Activated CD8-positive, alpha-beta memory T cell treated with anti-CD3 and anti-CD28 coated beads, Interleukin-2, amount 50 U/mL, for 24 hours (primary cell): Measurements from ENCODE around the gene IARS1.

Experiments
- DNase-seq: peaks from one replicate; pipeline ENCODE4 v3.0.0-alpha.2; 2020; ENCODE audit errors: extremely low read depth

The IARS1 gene

DNA sequence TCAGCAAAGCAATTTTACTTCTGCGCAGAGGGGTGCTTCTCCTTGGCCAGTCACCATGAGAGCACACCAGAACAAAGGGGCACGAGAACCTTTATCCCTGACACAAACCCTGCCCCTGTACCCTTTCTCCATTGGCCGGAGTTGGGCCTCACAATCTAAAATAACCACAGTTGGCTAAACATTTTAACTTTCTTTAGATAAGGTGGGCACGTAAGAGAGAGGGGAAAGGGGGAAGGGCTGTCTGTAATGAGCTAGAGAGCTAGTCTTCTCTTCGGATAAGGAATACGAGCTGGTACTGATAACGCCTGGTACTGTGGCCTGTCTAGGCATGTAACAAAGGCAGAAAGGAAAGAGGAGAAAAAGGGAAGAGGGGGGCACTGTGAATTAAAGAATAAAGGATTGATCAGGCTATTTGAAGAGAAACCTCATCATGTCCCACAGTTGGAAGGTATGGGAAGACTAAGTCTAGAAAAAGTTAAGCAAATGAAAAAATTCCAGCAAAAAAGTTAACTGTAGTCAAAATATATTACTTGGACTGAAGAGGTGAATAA lies 1.8 kb upstream of the IARS1 start:
- DNase-seq: no peak

DNA sequence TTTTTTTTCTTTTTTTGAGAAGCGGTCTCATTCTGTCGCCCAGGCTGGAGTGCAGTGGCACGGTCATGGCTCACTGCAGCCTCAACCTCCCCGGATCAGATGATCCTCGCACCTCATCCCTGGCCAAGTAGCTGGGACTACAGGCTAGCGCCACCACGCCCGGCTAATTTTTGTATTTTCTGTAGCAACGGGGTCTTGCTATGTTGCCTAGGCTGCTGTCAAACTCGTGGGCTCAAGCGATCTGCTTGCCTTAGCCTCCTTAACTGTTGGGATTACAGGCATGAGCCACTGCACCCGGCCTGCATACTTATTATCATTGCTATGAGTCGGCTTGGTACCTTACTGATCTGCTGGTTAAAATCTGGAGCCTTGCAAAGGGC lies 790 bp upstream of the IARS1 start:
- no peak for DNase-seq

DNA sequence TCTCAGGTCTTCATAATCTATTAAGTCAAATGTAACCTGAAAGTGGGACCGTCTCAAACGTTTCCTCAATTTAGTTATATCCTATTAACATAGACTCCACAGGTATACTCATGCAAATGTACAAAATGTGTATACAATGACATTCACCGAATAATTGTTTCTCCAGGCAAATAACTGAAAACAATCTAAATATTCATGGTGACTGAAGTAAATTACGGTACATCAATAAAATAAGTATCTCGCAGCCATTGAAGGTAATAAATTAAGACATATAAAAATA lies 482 bp downstream of the IARS1 start:
- no peak for DNase-seq

DNA sequence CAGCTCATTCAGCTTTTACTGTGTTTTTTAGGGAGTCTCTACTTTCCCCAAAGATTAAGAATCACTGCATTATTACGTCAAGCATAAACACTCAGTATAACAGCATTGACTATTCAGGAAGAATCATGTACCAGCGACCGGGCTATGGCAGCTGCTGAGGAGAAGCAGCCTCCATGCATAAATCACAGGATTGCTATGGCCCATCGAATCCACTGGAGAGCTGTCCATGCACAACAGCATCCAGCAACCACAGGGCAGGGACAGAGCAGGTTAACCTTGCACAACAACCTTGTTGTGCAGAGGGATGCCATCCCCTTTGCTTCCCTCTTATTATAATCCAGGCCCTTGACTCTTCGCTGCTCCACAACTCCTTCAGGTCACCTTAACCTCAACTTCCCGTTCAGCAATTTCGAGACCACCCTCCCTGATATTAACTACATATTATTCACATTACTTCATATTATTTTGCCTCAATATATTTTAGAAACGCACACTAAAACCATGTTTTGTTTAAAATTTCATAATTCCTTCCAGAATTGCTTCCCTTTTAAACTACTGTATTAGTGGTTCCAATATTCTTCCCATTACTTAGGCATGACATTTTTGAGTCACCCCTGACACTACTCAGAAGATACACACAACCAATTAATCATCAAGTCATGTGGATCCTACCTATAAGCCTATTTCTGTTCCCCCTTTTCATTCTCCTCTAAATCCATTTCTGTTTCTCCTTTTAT lies 991 bp downstream of the IARS1 start:
- DNase-seq: no peak

DNA sequence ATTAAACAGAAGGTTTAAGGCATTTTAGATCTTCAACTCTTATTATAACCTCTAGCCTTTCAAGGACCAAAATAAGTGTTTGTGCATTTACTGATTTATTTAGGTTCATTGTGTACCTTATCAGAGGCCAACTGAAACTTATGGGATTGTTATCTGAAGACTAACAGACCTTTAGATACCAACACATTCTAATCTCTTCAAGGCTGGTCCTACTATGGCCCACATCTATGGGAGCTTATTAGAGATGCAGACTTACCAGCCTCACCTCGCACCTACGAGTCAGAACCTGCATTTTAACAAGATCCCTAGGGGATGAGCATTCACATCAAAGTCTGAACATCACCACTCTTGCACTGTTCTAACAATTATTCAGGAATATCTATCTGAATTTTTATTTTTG lies 1.9 kb downstream of the IARS1 start:
- no peak for DNase-seq

DNA sequence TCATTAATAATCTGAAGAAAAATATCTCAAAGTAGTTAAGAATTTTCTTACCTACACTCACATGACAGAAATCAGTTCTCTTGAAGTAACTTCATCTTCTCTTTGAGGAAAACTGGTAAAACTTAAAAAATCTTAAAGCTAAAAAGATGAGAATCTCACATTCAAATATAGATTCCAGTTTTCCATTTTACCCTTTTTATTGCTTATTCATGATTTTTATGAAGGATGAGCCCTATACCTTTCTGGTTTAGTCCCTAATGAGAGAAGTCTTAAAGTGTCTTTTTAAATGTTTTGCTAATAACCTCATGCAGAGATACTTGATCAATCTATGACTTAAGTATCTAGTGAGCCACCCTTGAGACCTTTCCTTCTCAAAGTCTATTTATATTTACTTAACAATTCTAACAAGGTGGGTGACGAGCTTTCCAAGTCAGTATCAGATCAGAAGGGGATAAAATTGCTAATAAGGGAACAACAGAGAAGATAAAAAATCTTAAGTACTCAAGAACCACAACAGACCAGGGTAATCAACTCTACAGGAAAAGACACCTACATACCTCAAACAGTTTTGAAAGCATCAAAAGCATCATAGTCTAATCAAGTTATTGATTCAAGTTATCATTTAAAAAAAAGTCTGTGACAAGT lies 2.6 kb downstream of the IARS1 start:
- DNase-seq: no peak

DNA sequence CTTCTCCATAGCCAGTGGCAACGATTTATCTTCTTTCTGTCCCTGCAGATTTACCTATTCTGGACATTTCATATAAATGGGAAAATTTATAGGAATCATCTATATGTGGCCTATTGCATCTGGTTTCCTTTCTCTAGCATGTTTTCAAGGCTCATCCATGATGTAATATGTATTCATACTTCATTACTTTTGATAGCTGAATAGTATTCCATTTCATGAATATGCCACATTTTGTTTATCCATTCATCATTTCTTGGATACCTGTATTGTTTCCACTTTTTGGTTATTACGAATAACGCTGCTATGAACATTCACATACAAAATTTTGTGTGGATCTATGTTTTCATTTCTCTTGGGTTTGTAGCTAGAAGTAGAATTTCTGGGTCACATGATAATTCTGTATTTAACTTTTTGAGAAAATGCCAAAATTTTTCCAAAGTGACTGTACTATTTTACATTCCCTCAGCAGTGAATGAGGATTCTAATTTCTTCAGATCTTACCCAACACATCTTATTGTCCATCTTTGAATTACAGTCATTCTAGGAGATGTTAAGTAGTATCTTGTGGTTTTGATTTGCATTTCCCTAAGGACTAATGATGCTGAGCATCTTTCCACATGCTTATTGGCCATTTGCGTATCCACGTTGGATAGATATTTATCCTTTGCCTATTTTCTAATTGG lies 3.6 kb downstream of the IARS1 start:
- DNase-seq: no peak

DNA sequence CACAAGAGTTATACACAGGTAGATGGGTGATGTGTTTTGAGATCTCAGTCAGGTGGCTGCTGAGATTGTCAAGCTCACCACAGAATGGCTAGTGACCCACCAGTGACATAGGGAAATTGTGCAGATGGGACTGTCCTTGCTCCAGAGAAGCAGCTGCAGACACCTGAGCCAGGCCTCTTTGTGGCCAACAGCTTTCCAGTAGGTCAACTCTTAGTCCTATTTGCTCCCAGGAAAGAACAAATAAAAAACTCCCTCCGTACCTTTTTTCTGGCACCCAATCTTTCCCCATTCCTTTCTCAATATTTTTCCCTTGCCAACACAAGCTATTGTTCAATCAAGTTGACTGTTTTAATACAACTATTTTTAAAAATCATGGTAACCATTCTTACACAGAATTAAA lies 14.2 kb downstream of the IARS1 start:
- no peak for DNase-seq

DNA sequence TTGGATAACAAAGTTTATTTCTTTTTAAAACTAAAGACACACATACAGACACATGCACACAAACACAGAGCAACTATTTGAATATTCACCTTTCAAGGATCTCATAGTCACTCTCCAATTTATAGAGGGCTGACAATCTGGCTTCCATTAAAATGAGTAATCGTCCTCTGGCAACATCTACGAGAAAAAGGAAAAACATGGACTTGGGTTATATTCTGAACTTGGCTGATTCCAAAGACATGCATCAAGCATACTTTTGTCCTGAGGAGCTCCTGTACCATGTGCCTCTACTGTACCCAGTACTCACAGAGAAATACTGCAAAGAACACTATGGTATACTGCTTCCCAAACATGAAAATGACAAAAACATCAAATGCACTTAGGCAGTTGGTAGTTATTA lies 15.4 kb downstream of the IARS1 start:
- no peak for DNase-seq

DNA sequence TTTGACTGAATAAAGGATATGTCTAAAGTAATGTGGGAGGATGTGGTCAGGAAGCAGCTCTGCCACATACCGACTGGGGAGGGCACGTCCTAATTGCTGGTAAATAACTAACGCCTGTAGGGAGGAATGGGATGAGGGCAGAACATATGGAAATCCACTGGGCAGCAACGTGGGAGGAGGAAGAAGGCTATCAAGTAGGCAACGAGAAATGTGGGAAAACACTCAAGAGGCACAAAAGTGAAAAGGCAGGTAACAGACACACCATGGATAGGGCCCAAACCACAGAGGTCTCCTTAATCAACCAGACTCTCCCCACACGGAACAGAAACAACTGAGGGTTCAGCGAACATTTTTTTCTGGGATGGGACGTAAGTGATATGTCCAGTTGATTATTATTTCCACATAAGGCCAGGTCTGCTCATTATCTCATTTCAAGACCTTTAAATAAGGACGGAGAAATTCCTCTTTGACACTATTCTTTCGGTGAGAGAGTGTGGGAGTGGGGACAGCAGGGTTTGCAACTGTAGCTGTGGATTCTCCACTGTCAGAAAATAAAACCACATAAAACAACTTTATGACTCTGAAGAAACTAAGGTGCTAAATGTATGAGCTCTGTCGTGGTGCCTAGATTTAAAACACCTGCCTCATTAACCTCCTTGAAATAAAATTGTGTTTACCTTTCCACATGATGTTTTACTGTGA lies 17.0 kb downstream of the IARS1 start:
- no peak for DNase-seq

DNA sequence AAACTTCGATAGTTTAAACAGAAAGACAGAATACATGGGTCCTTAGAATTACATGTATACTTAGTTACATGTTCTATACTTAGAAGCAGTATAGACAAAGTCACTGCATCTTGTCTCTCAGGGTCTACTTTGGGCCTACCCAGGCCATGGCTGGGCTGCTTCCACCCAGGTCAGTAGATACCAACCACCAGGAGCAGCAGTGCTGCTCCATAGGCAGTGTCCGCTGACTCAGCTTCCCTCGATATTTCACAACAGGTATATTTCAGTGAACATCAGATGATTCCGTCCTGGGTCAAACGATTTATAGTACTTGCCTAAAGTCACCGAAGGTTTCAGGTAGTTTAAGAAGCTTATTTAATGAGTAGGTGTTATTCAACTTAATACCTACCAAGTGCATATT lies 18.0 kb downstream of the IARS1 start:
- no peak for DNase-seq

DNA sequence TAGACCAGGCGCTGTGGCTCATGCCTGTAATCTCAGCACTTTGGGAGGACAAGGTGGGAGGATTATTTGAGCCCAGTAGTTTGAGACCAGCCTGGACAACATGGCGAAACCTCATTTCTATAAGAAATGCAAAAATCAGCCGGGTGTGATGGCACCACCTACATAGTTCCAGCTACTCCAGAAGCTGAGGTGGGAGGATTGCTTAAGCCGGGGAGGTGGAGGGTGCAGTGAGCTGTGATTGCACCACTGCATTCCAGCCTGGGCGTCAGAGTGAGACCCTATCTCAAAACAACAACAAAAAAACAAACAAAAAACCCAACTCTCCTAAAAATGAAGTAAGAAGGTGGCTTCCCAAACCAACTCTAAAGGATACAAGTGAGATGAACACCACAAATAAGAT lies 23.0 kb downstream of the IARS1 start:
- no peak for DNase-seq

DNA sequence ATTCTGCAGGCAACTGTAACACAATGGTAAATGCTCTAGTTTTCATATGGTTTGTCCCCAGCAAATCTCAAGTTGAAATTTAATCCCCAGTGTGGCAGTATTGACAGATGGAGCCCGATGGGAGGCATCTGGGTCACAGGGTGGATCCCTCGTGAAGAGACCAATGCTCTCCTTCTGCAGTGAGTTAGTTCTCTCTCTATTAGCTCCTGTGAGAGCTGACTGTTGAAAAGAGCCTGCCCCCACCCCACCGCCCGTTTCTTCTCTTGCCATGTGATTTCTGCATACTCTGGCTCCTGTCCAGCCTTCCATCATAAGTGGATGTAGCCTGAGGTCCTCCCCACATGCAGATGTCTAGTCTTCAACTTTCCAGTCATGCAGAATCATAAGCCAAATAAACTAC lies 27.0 kb downstream of the IARS1 start:
- no peak for DNase-seq

DNA sequence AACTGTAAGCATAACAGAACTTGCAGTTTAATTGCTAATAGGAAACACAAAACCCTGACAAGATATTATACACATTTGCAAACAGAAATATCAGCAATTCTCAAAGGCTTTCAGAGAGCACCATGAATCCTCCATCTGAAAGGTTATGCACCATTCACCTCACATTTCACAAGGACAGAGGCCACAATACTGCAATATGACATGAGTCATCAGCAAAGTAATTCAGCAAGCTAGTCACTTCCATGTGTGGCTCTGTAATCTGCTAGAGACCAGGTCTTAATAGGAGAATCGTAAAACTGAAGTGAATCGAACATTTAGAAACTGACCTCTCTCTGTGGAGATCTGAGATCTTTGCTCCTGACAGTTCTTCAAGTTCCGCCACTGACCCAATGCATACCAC lies 28.3 kb downstream of the IARS1 start:
- DNase-seq: no peak

DNA sequence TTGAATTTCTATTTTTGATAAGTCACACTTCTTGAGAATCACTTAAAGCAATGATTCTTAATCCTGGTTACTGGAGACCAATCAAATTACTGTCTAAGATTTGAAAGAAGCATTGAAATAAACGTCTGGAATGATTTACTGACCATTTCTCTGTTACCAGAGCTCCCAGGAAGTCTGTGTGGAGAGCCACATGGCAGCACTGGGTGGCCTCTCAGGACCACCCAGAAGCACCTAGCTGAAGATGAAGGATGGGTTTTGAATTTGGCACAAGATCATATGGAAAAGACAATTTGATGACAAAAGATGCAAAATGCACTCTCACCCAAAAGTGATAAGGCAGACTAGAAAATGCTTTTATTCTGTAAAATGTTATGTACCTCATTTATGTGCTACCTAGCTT lies 30.4 kb downstream of the IARS1 start:
- DNase-seq: no peak

DNA sequence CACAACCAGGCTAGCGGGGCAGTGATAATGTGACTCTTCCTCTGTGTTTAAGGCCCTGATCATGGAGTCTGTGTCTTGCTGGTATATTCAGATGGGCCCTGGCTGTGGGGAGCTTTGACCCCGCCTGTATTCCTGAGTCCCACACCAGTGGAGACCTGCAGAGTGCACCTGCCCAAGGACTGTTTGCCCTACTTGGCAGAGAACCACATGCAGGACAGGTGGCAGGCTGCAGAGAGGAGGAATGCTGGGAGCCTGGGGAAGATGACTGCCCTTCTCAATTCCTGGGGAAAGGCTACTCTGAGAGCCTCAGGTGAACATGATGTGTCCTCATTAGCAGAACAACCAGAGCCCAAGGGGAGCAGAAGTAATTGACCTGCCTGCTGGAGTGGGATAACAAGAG lies 36.2 kb downstream of the IARS1 start:
- no peak for DNase-seq

DNA sequence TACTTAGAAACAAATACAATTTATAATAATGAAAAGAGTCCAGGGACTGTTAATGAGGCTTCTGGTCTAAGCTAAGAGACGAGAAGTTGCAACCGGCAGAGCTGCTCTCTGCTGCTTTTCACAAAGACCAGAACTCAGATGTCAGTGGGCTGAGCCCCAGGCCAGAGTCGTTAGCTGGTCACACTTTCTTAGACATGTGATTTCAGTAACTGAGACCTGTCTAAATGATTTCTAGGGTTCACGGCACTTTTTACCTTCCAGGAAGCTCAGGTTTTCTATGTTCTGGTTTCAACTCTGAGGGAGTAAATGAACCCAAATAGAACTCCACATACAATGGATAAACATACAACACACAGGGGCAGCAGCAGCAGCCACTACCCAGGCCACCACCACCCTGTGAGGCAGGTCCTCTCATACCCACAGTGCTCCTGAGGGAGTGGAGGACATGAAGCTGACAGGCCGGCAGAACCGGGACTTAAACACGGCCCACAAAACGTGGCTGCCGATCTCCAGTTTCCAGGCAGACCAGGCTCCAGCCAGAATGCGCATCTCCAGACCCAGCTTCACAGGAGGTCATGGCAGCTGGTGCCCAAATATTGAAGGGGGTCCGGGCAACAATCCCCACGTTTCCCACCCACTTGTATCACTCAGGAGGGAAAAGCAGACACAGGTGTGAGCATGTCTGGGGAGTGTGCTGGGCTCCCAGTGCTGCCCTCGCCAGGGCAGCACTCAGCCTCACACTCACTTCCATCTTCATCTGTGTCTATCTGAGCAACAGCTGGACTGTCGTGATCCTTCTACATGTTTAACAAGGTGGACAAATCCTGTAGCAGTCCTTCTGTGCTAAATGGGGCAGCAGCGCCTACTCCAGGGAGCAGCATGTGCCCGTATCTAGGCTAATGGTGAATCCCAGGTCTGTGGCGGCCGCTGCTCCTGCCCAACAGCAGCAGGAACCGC lies 38.8 kb downstream of the IARS1 start:
- DNase-seq: no peak

DNA sequence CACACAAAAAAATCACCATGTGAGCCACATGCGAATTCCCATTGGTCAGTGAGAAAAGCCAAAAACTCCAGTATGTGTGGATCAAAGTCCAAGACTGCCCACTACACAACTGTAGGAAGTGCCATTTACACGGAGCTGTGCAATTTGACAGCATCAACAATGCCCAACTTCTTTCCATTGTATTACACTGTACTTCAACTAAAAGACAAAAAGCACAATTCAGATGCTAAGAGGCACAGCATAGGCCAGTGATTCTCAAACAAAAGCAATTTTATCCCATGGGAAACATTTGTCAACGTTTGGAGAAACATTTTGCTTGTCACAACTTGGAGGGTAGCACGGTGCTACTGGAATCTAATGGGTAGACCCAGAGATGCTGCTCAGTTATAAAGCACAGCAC lies 39.8 kb downstream of the IARS1 start:
- DNase-seq: no peak

DNA sequence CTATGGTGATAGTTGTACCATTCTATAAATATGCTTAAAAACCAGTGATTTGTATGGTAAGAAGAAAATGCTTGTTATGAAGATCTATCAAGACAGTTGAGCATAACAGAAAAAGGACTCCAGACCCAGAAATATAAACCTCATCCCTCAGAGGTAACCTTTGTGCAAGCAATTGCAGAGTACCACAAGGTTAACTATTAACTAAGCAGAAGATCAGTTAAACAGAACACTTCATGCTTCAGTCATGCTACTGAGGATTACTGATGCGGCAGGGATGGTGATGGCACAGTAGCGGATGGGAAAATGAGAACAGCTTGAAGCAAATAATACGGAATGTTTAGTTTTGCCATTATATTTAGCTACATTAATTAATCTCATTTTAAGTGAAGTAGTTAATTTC lies 45.5 kb downstream of the IARS1 start:
- no peak for DNase-seq

DNA sequence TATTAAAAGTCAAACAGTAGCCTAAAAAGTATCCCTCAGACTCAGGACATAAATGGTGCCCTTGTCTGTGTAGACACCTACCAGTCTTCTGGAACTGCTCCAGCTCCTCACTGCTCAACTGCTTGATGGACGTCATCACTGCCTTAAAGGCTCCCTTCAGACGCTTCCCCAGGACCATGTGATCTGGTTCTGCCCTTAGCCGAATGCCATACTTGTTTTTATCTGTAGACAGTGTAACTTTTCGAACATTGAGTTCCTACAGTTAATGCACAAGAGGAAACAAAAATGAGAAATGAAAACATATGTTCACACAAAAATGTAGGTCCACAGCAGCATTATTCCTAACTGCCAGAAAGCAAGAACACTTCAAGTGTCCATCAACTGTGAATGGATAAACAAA lies 46.2 kb downstream of the IARS1 start:
- no peak for DNase-seq

DNA sequence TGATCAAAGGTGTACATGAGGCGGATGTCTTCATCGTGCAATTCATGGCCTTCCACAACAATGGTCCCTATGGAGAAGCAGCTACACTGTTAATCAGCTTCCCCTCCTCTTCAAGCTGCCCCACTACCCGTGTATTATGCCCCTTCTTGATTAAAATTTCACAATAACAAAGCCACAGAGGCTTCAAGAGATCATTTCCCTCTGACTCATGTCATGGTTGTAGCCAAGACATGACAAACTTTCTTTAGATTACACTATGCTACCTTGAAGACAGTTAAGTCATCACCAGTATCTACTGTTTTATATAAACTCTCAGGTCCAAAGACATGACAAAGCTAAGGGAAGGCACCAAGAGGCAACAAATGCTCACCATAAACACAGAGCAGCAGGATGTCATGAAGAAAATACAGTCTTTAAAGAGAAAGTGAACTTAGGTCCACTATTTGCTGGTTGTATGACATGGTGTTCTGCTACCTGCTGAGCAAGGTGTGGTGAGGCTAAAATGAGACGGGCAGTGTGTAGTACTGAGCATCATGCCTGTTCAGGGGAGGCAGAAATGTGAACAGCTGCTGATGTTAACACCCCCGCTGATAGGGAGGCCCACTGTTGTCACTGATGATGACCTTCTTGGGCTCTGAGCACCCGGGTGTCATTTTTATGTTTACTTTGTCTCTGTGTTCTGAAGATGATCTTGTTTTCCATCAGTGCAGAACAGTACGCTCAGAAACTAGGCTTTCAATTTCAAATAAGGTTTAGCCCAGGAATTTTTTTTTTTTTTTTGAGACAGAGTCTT lies 48.3 kb downstream of the IARS1 start:
- no peak for DNase-seq
